Immature natural killer cell (primary cell): ENCODE results near the gene ATOSA. TPM values are rescaled to one million over a fixed set of nuclear protein-coding genes. Genes with fewer than 3 reads are reported as not detected.

Experiments used
- DNase-seq, 3 donors: peaks; one replicate each; pipeline ENCODE4 v3.0.0; 2022; ENCODE audit warnings: mixed read lengths in 1 of 3
- H3K27ac Mint-ChIP-seq, 6 donors: one replicate each; pipeline ENCODE4 v1.8.0; 2020; ENCODE audit warnings: mixed read lengths in 6 of 6, mild to moderate bottlenecking in 5 of 6, inconsistent platforms in 4 of 6, moderate library complexity in 3 of 6
- H3K27me3 Mint-ChIP-seq, 3 donors: one replicate each; pipeline ENCODE4 v1.8.0; 2020 to 2021; ENCODE audit warnings: low read depth in 3 of 3, mild to moderate bottlenecking in 3 of 3, mixed read lengths in 3 of 3, moderate library complexity in 3 of 3, inconsistent platforms in 1 of 3
- H3K36me3 Mint-ChIP-seq, 3 donors: one replicate each; pipeline ENCODE4 v1.8.0; 2020; ENCODE audit warnings: mixed read lengths in 3 of 3, inconsistent platforms in 2 of 3, mild to moderate bottlenecking in 2 of 3
- H3K4me1 Mint-ChIP-seq, 2 donors: one replicate each; pipeline ENCODE4 v1.8.0; 2020; ENCODE audit warnings: inconsistent platforms in 2 of 2, mild to moderate bottlenecking in 2 of 2, mixed read lengths in 2 of 2, moderate library complexity in 1 of 2
- H3K4me3 Mint-ChIP-seq, 5 donors: one replicate each; pipeline ENCODE4 v1.8.0; 2020; ENCODE audit warnings: mild to moderate bottlenecking in 5 of 5, mixed read lengths in 5 of 5, inconsistent platforms in 3 of 5, moderate library complexity in 3 of 5
- H3K9me3 Mint-ChIP-seq, 6 donors: one replicate each; pipeline ENCODE4 v1.8.0; 2020; ENCODE audit warnings: mild to moderate bottlenecking in 6 of 6, mixed read lengths in 6 of 6, inconsistent platforms in 4 of 6, moderate library complexity in 3 of 6
- polyA plus RNA-seq, 3 donors: library from polyadenylated mRNA; unstranded; fragments of 300-500 nt; fragmentation: Illumina TruSeq; gene quantifications; one replicate each; pipeline ENCODE4 v1.2.3, GENCODE V29; 2021

Gene ATOSA
- polyA plus RNA-seq, 3 donors from 2014 or later, result 7.6 to 15.7 (median 9.3) TPM

- H3K9me3 Mint-ChIP-seq, result no peaks in the 10 kb centered on the region
- no peak for DNase-seq
- H3K27me3 Mint-ChIP-seq, result no peaks in the 10 kb centered on the region
- H3K4me1 Mint-ChIP-seq, result peaks cover 13 to 61% of the 10 kb centered on the region in 2 donors
- H3K36me3 Mint-ChIP-seq, result peaks cover 4 to 35% (median 26%) of the 10 kb centered on the region in 3 donors
- H3K4me3 Mint-ChIP-seq, result no peak overlapping the region
- no peak overlapping the region for H3K27ac Mint-ChIP-seq
Measured at GRCh38 chr15:52656412-52656811, 22.8 kb downstream of the ATOSA start.

DNA sequence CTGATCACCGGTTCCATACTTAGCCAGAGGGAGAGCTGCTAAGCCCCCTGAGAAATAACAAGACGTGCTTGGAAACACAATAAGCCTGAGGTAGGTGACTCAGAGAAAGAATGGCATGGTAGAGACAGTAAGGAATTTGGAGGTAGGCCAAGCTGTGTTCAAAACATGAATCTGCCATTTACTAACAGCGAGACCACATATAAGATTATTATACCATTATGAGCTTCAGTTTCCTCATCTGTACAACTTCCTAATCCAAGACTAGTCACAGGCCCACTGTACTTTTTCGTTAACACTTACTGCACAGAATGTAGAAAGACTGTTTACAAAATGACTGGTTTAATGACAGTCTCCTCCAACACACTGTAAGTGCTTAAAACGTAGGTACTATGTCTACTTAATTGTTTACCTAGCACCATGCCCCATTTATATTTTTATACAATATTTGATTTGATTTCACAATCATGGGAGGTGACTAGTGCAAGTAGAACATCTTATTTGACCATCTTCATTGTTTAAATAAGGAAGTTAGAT, 25.7 kb downstream of the ATOSA start:
- Mint-ChIP-seq H3K9me3 (no peaks in the 10 kb centered on the region), H3K4me3 (peak overlapping the region in 1 of 5 donors; percentile 45), H3K27me3 (no peaks in the 10 kb centered on the region), H3K27ac (peak overlapping the region in 5 of 6 donors; percentile 28 to 83 (median 63)), H3K4me1 (peaks cover 14 to 42% of the 10 kb centered on the region in 2 donors), H3K36me3 (peaks cover 0 to 27% (median 18%) of the 10 kb centered on the region in 3 donors)
- no peak for DNase-seq

DNA sequence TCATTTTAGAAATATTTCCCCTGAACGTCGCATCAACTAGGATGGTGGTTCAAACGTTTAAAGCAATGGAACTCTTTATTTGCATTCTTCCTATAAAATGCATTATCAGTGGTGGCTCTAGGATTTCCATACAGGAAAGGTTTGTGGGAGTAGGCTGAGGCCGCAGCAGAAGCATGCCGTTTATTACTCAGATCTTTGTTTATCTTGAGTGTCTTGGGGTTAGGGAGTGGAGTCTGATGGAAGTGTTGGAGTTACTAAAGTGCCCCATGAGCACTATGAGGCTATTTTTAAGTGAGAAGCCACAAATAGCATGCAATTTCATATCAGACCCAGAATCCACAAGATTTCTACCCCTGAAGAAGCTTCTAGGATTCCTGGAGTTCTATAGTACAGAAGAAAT, 26.2 kb downstream of the ATOSA start:
- DNase-seq, result no peak
- Mint-ChIP-seq H3K27ac (peak overlapping the region in 5 of 6 donors; percentile 15 to 83 (median 65)), H3K27me3 (no peaks in the 10 kb centered on the region), H3K36me3 (peaks cover 0 to 24% (median 13%) of the 10 kb centered on the region in 3 donors), H3K4me1 (peaks cover 11 to 37% of the 10 kb centered on the region in 2 donors), H3K4me3 (peak overlapping the region in 1 of 5 donors; percentile 16), H3K9me3 (no peaks in the 10 kb centered on the region)

DNA sequence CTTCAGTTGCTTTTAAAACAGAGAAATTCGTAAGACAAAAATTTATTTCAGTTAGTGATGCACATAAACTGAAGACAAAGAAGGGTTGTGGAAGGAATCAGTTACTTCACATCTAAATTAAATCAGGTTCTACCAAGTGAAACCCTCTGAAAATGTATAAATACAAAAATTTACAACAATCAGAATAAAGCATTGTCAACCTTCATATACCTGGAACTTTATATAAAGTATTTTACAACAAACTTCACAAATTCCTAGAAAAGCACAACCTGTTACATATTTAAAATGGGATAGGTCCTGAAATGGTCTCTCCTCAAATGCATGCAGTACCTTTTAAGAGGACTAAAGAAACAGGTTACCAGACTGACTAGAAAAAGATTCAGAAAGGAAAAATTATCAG, 26.9 kb downstream of the ATOSA start:
- H3K27me3 Mint-ChIP-seq, result no peaks in the 10 kb centered on the region
- H3K4me1 Mint-ChIP-seq, result peaks cover 11 to 37% of the 10 kb centered on the region in 2 donors
- no peaks in the 10 kb centered on the region for H3K9me3 Mint-ChIP-seq
- peak overlapping the region in 2 of 5 donors; percentile 39 to 71 for H3K4me3 Mint-ChIP-seq
- H3K36me3 Mint-ChIP-seq, result peaks cover 0 to 21% (median 13%) of the 10 kb centered on the region in 3 donors
- DNase-seq, result no peak
- H3K27ac Mint-ChIP-seq, result peak overlapping the region; percentile 21 to 85 (median 52)

GRCh38 chr15:52651868-52652267, 27.3 kb downstream of the ATOSA start:
- Mint-ChIP-seq H3K4me1 (peaks cover 11 to 37% of the 10 kb centered on the region in 2 donors), H3K27me3 (no peaks in the 10 kb centered on the region), H3K27ac (peak overlapping the region; percentile 21 to 85 (median 52)), H3K4me3 (peak overlapping the region; percentile 39 to 71 (median 50)), H3K9me3 (no peaks in the 10 kb centered on the region), H3K36me3 (peaks cover 0 to 20% (median 13%) of the 10 kb centered on the region in 3 donors)
- peak; percentile 16 to 51 (median 41) for DNase-seq

DNA sequence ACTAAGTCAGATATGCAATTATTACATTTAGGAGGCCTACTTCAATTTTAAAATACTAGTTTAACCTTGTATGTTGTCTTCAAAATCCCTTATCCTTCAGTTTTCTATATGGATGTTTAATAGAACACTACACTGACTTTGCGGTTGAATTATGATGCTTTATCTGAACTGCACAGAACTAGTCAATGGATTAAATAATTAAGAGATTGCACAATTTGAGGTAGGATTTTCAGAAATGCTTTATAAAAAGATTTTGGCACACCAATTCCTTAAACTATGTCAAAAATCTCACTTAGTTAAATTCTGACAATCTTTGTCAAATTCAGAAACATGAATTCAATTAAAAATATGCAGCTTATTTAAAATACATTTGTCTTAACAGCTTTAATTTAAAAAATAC, 28.1 kb downstream of the ATOSA start:
- Mint-ChIP-seq H3K27ac (no peak overlapping the region), H3K4me1 (peaks cover 11 to 37% of the 10 kb centered on the region in 2 donors), H3K36me3 (peaks cover 0 to 20% (median 13%) of the 10 kb centered on the region in 3 donors), H3K4me3 (no peak overlapping the region), H3K27me3 (no peaks in the 10 kb centered on the region), H3K9me3 (no peaks in the 10 kb centered on the region)
- no peak for DNase-seq

DNA sequence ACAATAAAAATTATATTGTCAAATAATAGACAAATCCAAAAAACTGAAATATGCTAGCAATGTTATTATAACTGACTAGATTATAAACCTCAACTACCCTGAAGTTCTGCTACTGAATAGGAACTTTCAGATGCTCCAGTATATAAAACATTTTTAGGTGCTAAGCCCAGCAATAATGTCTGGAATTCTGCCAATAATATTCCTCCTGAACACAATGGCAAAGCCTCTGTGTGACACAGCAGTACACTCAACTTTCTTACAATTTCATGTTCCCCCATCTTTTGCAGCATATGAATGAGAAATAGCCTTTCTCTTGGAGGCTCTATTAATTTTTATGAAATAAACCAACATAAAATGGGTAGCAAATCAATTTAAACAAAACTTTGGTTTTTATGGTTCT, 29.5 kb downstream of the ATOSA start:
- Mint-ChIP-seq H3K36me3 (peaks cover 0 to 17% (median 9%) of the 10 kb centered on the region in 3 donors), H3K9me3 (no peaks in the 10 kb centered on the region), H3K4me3 (no peak overlapping the region), H3K27me3 (no peaks in the 10 kb centered on the region), H3K4me1 (peaks cover 11 to 23% of the 10 kb centered on the region in 2 donors), H3K27ac (no peak overlapping the region)
- no peak for DNase-seq

DNA sequence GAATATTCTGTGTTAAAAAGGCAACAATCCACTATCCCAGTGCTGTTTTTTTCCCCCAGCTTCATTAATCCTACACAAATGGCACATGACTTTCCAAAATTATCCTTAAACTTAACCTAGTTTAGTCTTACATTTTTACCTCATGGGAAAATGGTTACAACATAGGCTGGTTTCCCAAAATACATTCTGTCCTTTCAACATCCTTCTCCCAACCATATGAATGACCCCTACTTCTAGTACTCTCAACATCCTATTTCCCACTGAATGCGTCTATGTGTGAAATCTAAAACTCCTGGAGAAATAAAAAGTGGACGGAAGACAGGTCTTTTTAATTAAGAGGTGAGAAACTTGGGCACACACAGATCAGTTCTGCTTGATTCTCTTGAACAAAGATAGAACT, 33.3 kb downstream of the ATOSA start:
- no peaks in the 10 kb centered on the region for H3K9me3 Mint-ChIP-seq

GRCh38 chr15:52642386-52643361, 36.5 kb downstream of the ATOSA start:
- Mint-ChIP-seq H3K36me3 (peaks cover 0 to 10% (median 4%) of the 10 kb centered on the region in 3 donors), H3K27me3 (no peaks in the 10 kb centered on the region), H3K9me3 (no peaks in the 10 kb centered on the region), H3K4me3 (no peak overlapping the region), H3K27ac (peak overlapping the region in 5 of 6 donors; percentile 18 to 85 (median 45)), H3K4me1 (peaks cover 10 to 21% of the 10 kb centered on the region in 2 donors)
- no peak for DNase-seq

More for the DNA sequence above, 33.3 kb downstream of the ATOSA start:
- H3K36me3 Mint-ChIP-seq, result peaks cover 0 to 7% (median 4%) of the 10 kb centered on the region in 3 donors
- no peak overlapping the region for H3K4me3 Mint-ChIP-seq
- DNase-seq, result no peak
- H3K27ac Mint-ChIP-seq, result peak overlapping the region in 1 of 6 donors; percentile 3
- peaks cover 10 to 21% of the 10 kb centered on the region in 2 donors for H3K4me1 Mint-ChIP-seq
- no peaks in the 10 kb centered on the region for H3K27me3 Mint-ChIP-seq

- Mint-ChIP-seq H3K27ac (no peak overlapping the region), H3K27me3 (no peaks in the 10 kb centered on the region), H3K4me3 (no peak overlapping the region), H3K9me3 (no peaks in the 10 kb centered on the region), H3K36me3 (peaks cover 0 to 19% (median 11%) of the 10 kb centered on the region in 3 donors), H3K4me1 (peaks cover 0 to 22% of the 10 kb centered on the region in 2 donors)
- no peak for DNase-seq
Measured at GRCh38 chr15:52636459-52636858, 42.7 kb downstream of the ATOSA start.

- Mint-ChIP-seq H3K27ac (no peak overlapping the region), H3K36me3 (peaks cover 0 to 19% (median 11%) of the 10 kb centered on the region in 3 donors)
Measured at GRCh38 chr15:52635908-52636307, 43.3 kb downstream of the ATOSA start.

More at GRCh38 chr15:52635908-52636307, 43.3 kb downstream of the ATOSA start:
- no peaks in the 10 kb centered on the region for H3K9me3 Mint-ChIP-seq
- DNase-seq, result no peak
- H3K4me1 Mint-ChIP-seq, result peaks cover 0 to 17% of the 10 kb centered on the region in 2 donors
- H3K27me3 Mint-ChIP-seq, result no peaks in the 10 kb centered on the region
- no peak overlapping the region for H3K4me3 Mint-ChIP-seq
